Sigmoid colon (tissue), 4 donors: ENCODE measurements around the gene STIP1.

ENCODE experiments used
- CTCF ChIP-seq, 4 experiments: fragments of 450-650 bp in 3 of 4; fragments of 200-600 bp in 1 of 4; IDR thresholded peaks; one replicate each; pipeline ENCODE4 v1.5.1; 2016 to 2019; ENCODE audit warnings: antibody characterized with exemption in 4 of 4, mild to moderate bottlenecking in 3 of 4, moderate library complexity in 2 of 4
- EP300 ChIP-seq, 4 donors: sonication (generic); formaldehyde crosslinking; IDR thresholded peaks; one replicate each; pipeline ENCODE4 v1.6.1; 2017; ENCODE audit warnings: antibody characterized with exemption in 4 of 4
- POLR2AphosphoS5 ChIP-seq, 4 donors: sonication (generic); formaldehyde crosslinking; IDR thresholded peaks; one replicate each; pipeline ENCODE4 v1.6.1; 2017; ENCODE audit warnings: antibody characterized with exemption in 4 of 4

GRCh38 chr11:64144587-64145472 is 41.1 kb upstream of the STIP1 start:
- no peak for TF ChIP-seq EP300 (IDR thresholded peaks at IDR 0.05)
- no peak for TF ChIP-seq CTCF (IDR thresholded peaks at IDR 0.05)
- TF ChIP-seq POLR2AphosphoS5 (IDR thresholded peaks at IDR 0.05), result no peak
